Stimulated activated CD8-positive, alpha-beta memory T cell treated with anti-CD3 and anti-CD28 coated beads, Interleukin-15, amount 100 ng/mL, for 4 hours (primary cell): ENCODE results near the gene ZBTB40.

Source experiments
- DNase-seq, 2 donors: peaks; one replicate each; pipeline ENCODE4 v3.0.0-alpha.2; 2020; ENCODE audit warnings: low read depth in 2 of 2

ZBTB40 gene

GRCh38 chr1:22434717-22435116 is 16.9 kb upstream of the ZBTB40 start:
- no peak for DNase-seq

GRCh38 chr1:22436948-22437347 is 14.7 kb upstream of the ZBTB40 start:
- DNase-seq = no peak

GRCh38 chr1:22437573-22437972 is 14.1 kb upstream of the ZBTB40 start:
- no peak for DNase-seq

GRCh38 chr1:22440582-22440981 is 11.1 kb upstream of the ZBTB40 start:
- no peak for DNase-seq

GRCh38 chr1:22442212-22442894 is 9.3 kb upstream of the ZBTB40 start:
- no peak for DNase-seq

GRCh38 chr1:22443332-22443731 is 8.3 kb upstream of the ZBTB40 start:
- DNase-seq = no peak

GRCh38 chr1:22444856-22445255 is 6.8 kb upstream of the ZBTB40 start:
- no peak for DNase-seq

- no peak for DNase-seq
Observed at GRCh38 chr1:22447621-22448111, 4.0 kb upstream of the ZBTB40 start.

GRCh38 chr1:22449636-22450035 is 2.0 kb upstream of the ZBTB40 start:
- DNase-seq = no peak

GRCh38 chr1:22450351-22451021 is 1.2 kb upstream of the ZBTB40 start:
- no peak for DNase-seq

GRCh38 chr1:22452481-22452957 is 868 bp downstream of the ZBTB40 start:
- no peak for DNase-seq

- DNase-seq = no peak
Observed at GRCh38 chr1:22453181-22453580, 1.5 kb downstream of the ZBTB40 start.

GRCh38 chr1:22454476-22455056 is 2.9 kb downstream of the ZBTB40 start:
- DNase-seq = no peak

- DNase-seq = no peak
Observed at GRCh38 chr1:22457345-22457744, 5.7 kb downstream of the ZBTB40 start.

- no peak for DNase-seq
Observed at GRCh38 chr1:22457836-22458235, 6.2 kb downstream of the ZBTB40 start.

- DNase-seq = no peak
Observed at GRCh38 chr1:22461100-22461499, 9.4 kb downstream of the ZBTB40 start.

GRCh38 chr1:22461678-22462527 is 10.3 kb downstream of the ZBTB40 start:
- DNase-seq = no peak

GRCh38 chr1:22462928-22463327 is 11.3 kb downstream of the ZBTB40 start:
- DNase-seq = no peak

GRCh38 chr1:22465015-22465565 is 13.4 kb downstream of the ZBTB40 start:
- no peak for DNase-seq

- DNase-seq = no peak
Observed at GRCh38 chr1:22465671-22466070, 14.0 kb downstream of the ZBTB40 start.

GRCh38 chr1:22470227-22470626 is 18.6 kb downstream of the ZBTB40 start:
- no peak for DNase-seq

- DNase-seq = no peak
Observed at GRCh38 chr1:22471078-22471477, 19.4 kb downstream of the ZBTB40 start.
